Measurements from ENCODE around the gene SUB1.
"Not testable (repeated sequence)": the region's sequence is repeated elsewhere in the genome, so short reads cannot be mapped to it uniquely, and the experiment has no call there.

DNA sequence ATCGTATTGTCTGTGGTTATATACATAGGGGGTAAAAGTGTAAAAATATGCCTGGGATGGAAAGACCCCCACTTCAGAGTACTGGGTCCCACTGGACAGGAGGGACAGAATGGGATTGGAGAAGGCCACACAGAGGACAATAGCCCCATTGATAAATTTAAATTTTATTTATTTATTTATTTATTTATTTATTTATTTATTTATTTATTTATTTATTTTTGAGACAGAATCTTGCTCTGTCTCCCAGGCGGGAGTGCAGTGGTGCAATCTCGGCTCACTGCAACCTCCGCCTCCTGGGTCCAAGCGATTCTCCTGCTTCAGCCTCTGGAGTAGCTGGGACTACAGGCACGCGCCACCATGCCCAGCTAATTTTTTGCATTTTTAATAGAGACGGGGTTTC, 47.7 kb downstream of the SUB1 start:
- not testable (repeated sequence) for TF ChIP-seq POLR2AphosphoS5 (IDR thresholded peaks at IDR 0.05; ENCODE audit: low read depth, low read length); POLR2A (IDR thresholded peaks at IDR 0.05; ENCODE audit: low read depth, low read length); TAF1 (IDR thresholded peaks at IDR 0.05; ENCODE audit: borderline replicate concordance, low read depth, low read length)
